HepG2 (cell line): ENCODE data around the gene COX5B. TPM values are rescaled to one million over a fixed set of nuclear protein-coding genes. Genes with fewer than 3 reads are reported as not detected.

Source experiments
- AKAP8 ChIP-seq: sonication (generic); formaldehyde crosslinking; IDR thresholded peaks from 2 replicates; pipeline ENCODE4 v1.5.1; 2020; ENCODE audit warnings: mild to moderate bottlenecking, missing genetic modification reagents
- ATF7 ChIP-seq, 2 experiments: fragments of 450-650 bp in 1 of 2; sonication (generic) in 1 of 2; formaldehyde crosslinking in 1 of 2; IDR thresholded peaks; 2 replicates each; pipeline versions ENCODE4 v1.4.0 to v1.6.1; 2016 to 2020; ENCODE audit warnings: antibody characterized with exemption in 1 of 2, mild to moderate bottlenecking in 1 of 2, missing genetic modification reagents in 1 of 2
- CEBPZ ChIP-seq: IDR thresholded peaks from 2 replicates; pipeline ENCODE4 v1.6.1; 2012; ENCODE audit warnings: low read length, improper control_type of control experiment
- CENPT ChIP-seq: sonication (generic); formaldehyde crosslinking; IDR thresholded peaks from 2 replicates; pipeline ENCODE4 v1.8.0; 2022; ENCODE audit warnings: low read depth, mild to moderate bottlenecking, moderate library complexity, missing genetic modification reagents
- IRF2 ChIP-seq: IDR thresholded peaks from 2 replicates; pipeline ENCODE4 v1.6.1; 2018; ENCODE audit warnings: missing genetic modification reagents, missing compliant biosample characterization
- KLF11 ChIP-seq: IDR thresholded peaks from 2 replicates; pipeline ENCODE4 v1.6.1; 2016; ENCODE audit warnings: missing compliant biosample characterization
- MIER3 ChIP-seq: IDR thresholded peaks from 2 replicates; pipeline ENCODE4 v1.6.1; 2016; ENCODE audit warnings: missing compliant biosample characterization, borderline replicate concordance
- RAD21 ChIP-seq: fragments of 450-650 bp; formaldehyde crosslinking; IDR thresholded peaks from 2 replicates; pipeline ENCODE4 v1.5.0; 2020; ENCODE audit warnings: mild to moderate bottlenecking
- RARG ChIP-seq: sonication (generic); formaldehyde crosslinking; IDR thresholded peaks from 2 replicates; pipeline ENCODE4 v1.4.0; 2020; ENCODE audit warnings: low read depth, mild to moderate bottlenecking, missing genetic modification reagents
- SETDB1 ChIP-seq: sonication (generic); formaldehyde crosslinking; IDR thresholded peaks from 2 replicates; pipeline ENCODE4 v1.5.1; 2020; ENCODE audit warnings: missing genetic modification reagents, mild to moderate bottlenecking, borderline replicate concordance
- SP140L ChIP-seq: sonication (generic); formaldehyde crosslinking; IDR thresholded peaks from 2 replicates; pipeline ENCODE4 v1.4.0; 2020; ENCODE audit warnings: missing genetic modification reagents, borderline replicate concordance
- SUZ12 ChIP-seq: fragments of 150-350 bp; IDR thresholded peaks from 2 replicates; pipeline ENCODE4 v1.6.1; 2014; ENCODE audit warnings: low read depth, low read length
- ZBTB21 ChIP-seq: sonication (generic); formaldehyde crosslinking; IDR thresholded peaks from 2 replicates; pipeline ENCODE4 v1.4.0; 2020; ENCODE audit warnings: missing genetic modification reagents
- ZBTB3 ChIP-seq: sonication (generic); formaldehyde crosslinking; IDR thresholded peaks from 2 replicates; pipeline ENCODE4 v1.4.0; 2020; ENCODE audit warnings: low read depth, mild to moderate bottlenecking, moderate library complexity, missing genetic modification reagents, borderline replicate concordance
- ZC3H13 ChIP-seq: sonication (generic); formaldehyde crosslinking; IDR thresholded peaks from 2 replicates; pipeline ENCODE4 v1.8.1; 2023; ENCODE audit warnings: mild to moderate bottlenecking, missing genetic modification reagents, moderate library complexity
- ZKSCAN8 ChIP-seq: IDR thresholded peaks from 2 replicates; pipeline ENCODE4 v1.6.1; 2016; ENCODE audit warnings: borderline replicate concordance, missing genetic modification reagents, missing compliant biosample characterization
- ZNF18 ChIP-seq: sonication (generic); formaldehyde crosslinking; IDR thresholded peaks from 2 replicates; pipeline ENCODE4 v1.8.0; 2022; ENCODE audit warnings: mild to moderate bottlenecking, missing genetic modification reagents; ENCODE audit not compliant: insufficient replicate concordance
- ZNF180 ChIP-seq: sonication (generic); formaldehyde crosslinking; IDR thresholded peaks from 2 replicates; pipeline ENCODE4 v1.4.0; 2020; ENCODE audit warnings: low read depth, missing genetic modification reagents, borderline replicate concordance
- ZNF350 ChIP-seq: sonication (generic); formaldehyde crosslinking; IDR thresholded peaks from 2 replicates; pipeline ENCODE4 v1.4.0; 2020; ENCODE audit warnings: mild to moderate bottlenecking, low read depth, missing genetic modification reagents, borderline replicate concordance
- ZNF512 ChIP-seq: sonication (generic); formaldehyde crosslinking; IDR thresholded peaks from 2 replicates; pipeline ENCODE4 v1.4.0; 2020; ENCODE audit warnings: mild to moderate bottlenecking, missing genetic modification reagents
- ZNF598 ChIP-seq: sonication (generic); formaldehyde crosslinking; IDR thresholded peaks from 2 replicates; pipeline ENCODE4 v1.5.1; 2020; ENCODE audit warnings: mild to moderate bottlenecking, missing genetic modification reagents, borderline replicate concordance
- ZNF773 ChIP-seq: sonication (generic); formaldehyde crosslinking; IDR thresholded peaks from 2 replicates; pipeline ENCODE4 v1.4.0; 2020; ENCODE audit warnings: missing genetic modification reagents, borderline replicate concordance
- polyA plus RNA-seq, 8 experiments: library from polyadenylated mRNA; depleted of rRNA in 3 of 8; stranded (reverse) in 7 of 8; unstranded in 1 of 8; fragments of >200 nt; fragmentation: Illumina TruSeq in 4 of 8; extraction: Trizol in 4 of 8; gene quantifications; 2 replicates each; pipeline versions ENCODE4 v1.2.1 to v1.2.3, GENCODE V29; 2011 to 2016; ENCODE audit warnings: low read depth in 4 of 8, missing spikeins in 1 of 8, mixed read lengths in 1 of 8; ENCODE audit not compliant: insufficient read depth in 1 of 8
- total RNA-seq, 5 experiments: library from RNA; depleted of rRNA; stranded (reverse); fragments of >200 nt; fragmentation: Illumina TruSeq; extraction: Trizol; gene quantifications; 2 replicates each; pipeline ENCODE4 v1.2.3, GENCODE V29; 2016; ENCODE audit warnings: low read depth in 1 of 5

COX5B gene
- total and polyA plus RNA-seq, 2 of the 13 experiments (the other 11 are each of a cell fraction or from before 2014, with no cell fraction given): 453 to 536 TPM

- TF ChIP-seq ZC3H13 (CRISPR knock-in tag) (no peak), ZKSCAN8 (0 out of 2 replicates have a peak, but pooled peaks have one; percentile 72), ZNF350 (CRISPR knock-in tag) (peak; percentile 92), ATF7 (IDR thresholded peaks at IDR 0.05) (no peak), ATF7 (CRISPR knock-in tag; IDR thresholded peaks at IDR 0.05) (no peak), AKAP8 (CRISPR knock-in tag) (no peak), ZNF512 (0 out of 2 replicates have a peak, but pooled peaks have one; percentile 27), CENPT (CRISPR knock-in tag) (no peak), ZBTB3 (CRISPR knock-in tag) (0 out of 2 replicates have a peak, but pooled peaks have one; percentile 41), ZNF598 (CRISPR knock-in tag) (peak; percentile 92), IRF2 (CRISPR knock-in tag) (peak; percentile 32), ZNF18 (peak; percentile 68), SETDB1 (no peak), ZBTB21 (CRISPR knock-in tag) (no peak), ZNF180 (CRISPR knock-in tag) (peak; percentile 35; the same call in 1 of the 2 replicates), RAD21 (CRISPR knock-in tag) (no peak; the same call in 1 of the 2 replicates), MIER3 (CRISPR knock-in tag) (no peak; the same call in 1 of the 2 replicates), ZNF773 (CRISPR knock-in tag) (peak; percentile 38; the same call in 1 of the 2 replicates), SUZ12 (no peak), CEBPZ (peak; percentile 13; the same call in 1 of the 2 replicates), SP140L (CRISPR knock-in tag) (0 out of 2 replicates have a peak, but pooled peaks have one; percentile 49), RARG (CRISPR knock-in tag) (no peak), KLF11 (CRISPR knock-in tag) (0 out of 2 replicates have a peak, but pooled peaks have one; percentile 60)
Measured at GRCh38 chr2:97645695-97646629, at the start of gene COX5B (continued).
